Fibroblast of lung (primary cell): ENCODE data around the gene PFDN5. TPM values are rescaled to one million over a fixed set of nuclear protein-coding genes. Genes with fewer than 3 reads are reported as not detected.

Experiments
- DNase-seq, 2 donors: peaks; one replicate each; pipeline versions ENCODE4 v3.0.0 to v3.0.0-alpha.2; 2010; ENCODE audit warnings: low read depth in 2 of 2
- H2AFZ ChIP-seq: 2 replicates; pipeline ENCODE4 v1.5.1; 2012; ENCODE audit warnings: low read length, control low read depth, inconsistent platforms
- H3K27ac ChIP-seq: 2 replicates; pipeline ENCODE4 v1.5.1; 2011; ENCODE audit warnings: low read length, control low read depth; ENCODE audit not compliant: insufficient read depth
- H3K27me3 ChIP-seq: 2 replicates; pipeline ENCODE4 v1.5.1; 2011; ENCODE audit warnings: mild to moderate bottlenecking, low read length; ENCODE audit not compliant: control insufficient read depth, insufficient read depth
- H3K36me3 ChIP-seq: 2 replicates; pipeline ENCODE4 v1.5.1; 2011; ENCODE audit warnings: low read length; ENCODE audit not compliant: control insufficient read depth, insufficient read depth
- H3K4me1 ChIP-seq: 2 replicates; pipeline ENCODE4 v1.5.1; 2011; ENCODE audit warnings: low read length; ENCODE audit not compliant: control insufficient read depth, insufficient read depth; ENCODE audit errors: extremely low read depth
- H3K4me2 ChIP-seq: 2 replicates; pipeline ENCODE4 v1.5.1; 2011; ENCODE audit warnings: low read length, control low read depth; ENCODE audit not compliant: insufficient read depth; ENCODE audit errors: extremely low read depth
- H3K4me3 ChIP-seq, 4 experiments: fragments of 200-600 bp in 1 of 4; sonication (generic) in 1 of 4; replicated peaks in 1 of 4; 2 replicates each; pipeline ENCODE4 v1.5.1; 2011 to 2016; ENCODE audit warnings: low read length in 4 of 4, low read depth in 3 of 4, mild to moderate bottlenecking in 3 of 4, control low read depth in 2 of 4, inconsistent platforms in 1 of 4, mixed read lengths in 1 of 4; ENCODE audit not compliant: insufficient read depth in 1 of 4; ENCODE audit errors: control extremely low read depth in 1 of 4
- H3K79me2 ChIP-seq: 2 replicates; pipeline ENCODE4 v1.5.1; 2012; ENCODE audit warnings: mild to moderate bottlenecking, low read length, inconsistent platforms; ENCODE audit not compliant: control insufficient read depth, insufficient read depth
- H3K9ac ChIP-seq: 2 replicates; pipeline ENCODE4 v1.5.1; 2011; ENCODE audit warnings: mild to moderate bottlenecking, low read length, control low read depth; ENCODE audit not compliant: insufficient read depth
- H3K9me3 ChIP-seq: 2 replicates; pipeline ENCODE4 v1.5.1; 2012; ENCODE audit warnings: low read depth, low read length; ENCODE audit not compliant: control insufficient read depth, insufficient read depth
- H4K20me1 ChIP-seq: 2 replicates; pipeline ENCODE4 v1.5.1; 2011; ENCODE audit warnings: low read length; ENCODE audit not compliant: control insufficient read depth, insufficient read depth; ENCODE audit errors: extremely low read depth
- EZH2 ChIP-seq: IDR thresholded peaks from 2 replicates; pipeline ENCODE4 v1.5.1; 2012; ENCODE audit warnings: low read length, control low read depth, mild to moderate bottlenecking; ENCODE audit errors: missing control alignments
- polyA plus RNA-seq, 2 donors: library from polyadenylated mRNA; depleted of rRNA in 1 of 2; stranded (reverse) in 1 of 2; unstranded in 1 of 2; fragments of >200 nt; gene quantifications; 2 replicates each; pipeline ENCODE4 v1.2.1, GENCODE V29; 2011 to 2012; ENCODE audit warnings: missing spikeins in 1 of 2
- total RNA-seq: library from RNA; depleted of rRNA; stranded (reverse); fragments of >200 nt; gene quantifications from 2 replicates; pipeline ENCODE4 v1.2.1, GENCODE V29; 2014
- TF ChIP-seq, protein P1 (sequence below), 2 donors: IDR thresholded peaks in 1 of 2; conservative IDR thresholded peaks in 1 of 2; 1 replicate in 1 of 2; 2 replicates in 1 of 2; pipeline ENCODE4 v1.5.1; 2011 to 2012; ENCODE audit warnings: low read length in 2 of 2, control low read depth in 1 of 2, inconsistent platforms in 1 of 2, low read depth in 1 of 2, mild to moderate bottlenecking in 1 of 2

PFDN5 gene
- total and polyA plus RNA-seq, 2 donors (not counting 1 experiment from before 2014, with no cell fraction given), result 735 to 1,007 TPM

DNA sequence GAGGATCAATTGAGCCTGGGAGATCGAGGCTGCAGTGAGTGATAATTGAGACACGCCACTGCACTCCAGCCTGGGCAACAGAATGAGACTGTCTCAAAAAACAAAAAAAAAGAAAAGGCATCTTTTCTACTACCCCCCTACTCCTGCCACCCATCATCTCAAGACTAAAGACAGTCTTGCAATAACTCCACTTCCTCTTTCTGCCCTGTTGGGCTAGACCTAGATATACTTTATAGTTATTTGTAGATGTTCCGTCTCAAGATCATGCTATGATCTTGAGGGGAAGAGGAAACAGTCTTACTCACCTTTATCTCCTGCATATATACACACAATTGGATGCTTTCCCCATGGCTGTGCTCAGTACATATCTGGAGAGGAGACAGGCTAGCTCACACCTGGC lies 39.3 kb upstream of the PFDN5 start:
- Histone ChIP-seq H3K27me3 (no peaks in the 10 kb centered on the region), H3K4me3 (no peak overlapping the region), H2AFZ (no peak overlapping the region), H4K20me1 (no peaks in the 10 kb centered on the region), H3K4me1 (peaks cover 11% of the 10 kb centered on the region), H3K9me3 (no peaks in the 10 kb centered on the region), H3K36me3 (peaks cover 8% of the 10 kb centered on the region), H3K4me2 (no peak overlapping the region), H3K9ac (no peak overlapping the region), H3K79me2 (peaks cover 18% of the 10 kb centered on the region), H3K27ac (no peak overlapping the region)
- no peak for DNase-seq
- no peak for TF ChIP-seq EZH2
- TF ChIP-seq, protein P1, sequence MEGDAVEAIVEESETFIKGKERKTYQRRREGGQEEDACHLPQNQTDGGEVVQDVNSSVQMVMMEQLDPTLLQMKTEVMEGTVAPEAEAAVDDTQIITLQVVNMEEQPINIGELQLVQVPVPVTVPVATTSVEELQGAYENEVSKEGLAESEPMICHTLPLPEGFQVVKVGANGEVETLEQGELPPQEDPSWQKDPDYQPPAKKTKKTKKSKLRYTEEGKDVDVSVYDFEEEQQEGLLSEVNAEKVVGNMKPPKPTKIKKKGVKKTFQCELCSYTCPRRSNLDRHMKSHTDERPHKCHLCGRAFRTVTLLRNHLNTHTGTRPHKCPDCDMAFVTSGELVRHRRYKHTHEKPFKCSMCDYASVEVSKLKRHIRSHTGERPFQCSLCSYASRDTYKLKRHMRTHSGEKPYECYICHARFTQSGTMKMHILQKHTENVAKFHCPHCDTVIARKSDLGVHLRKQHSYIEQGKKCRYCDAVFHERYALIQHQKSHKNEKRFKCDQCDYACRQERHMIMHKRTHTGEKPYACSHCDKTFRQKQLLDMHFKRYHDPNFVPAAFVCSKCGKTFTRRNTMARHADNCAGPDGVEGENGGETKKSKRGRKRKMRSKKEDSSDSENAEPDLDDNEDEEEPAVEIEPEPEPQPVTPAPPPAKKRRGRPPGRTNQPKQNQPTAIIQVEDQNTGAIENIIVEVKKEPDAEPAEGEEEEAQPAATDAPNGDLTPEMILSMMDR (conservative IDR thresholded peaks at IDR 0.05 in 1 of 2, IDR thresholded peaks at IDR 0.05 in 1 of 2; ENCODE audit: low read depth in 1 of 2, low read length in 2 of 2), result no peak

DNA sequence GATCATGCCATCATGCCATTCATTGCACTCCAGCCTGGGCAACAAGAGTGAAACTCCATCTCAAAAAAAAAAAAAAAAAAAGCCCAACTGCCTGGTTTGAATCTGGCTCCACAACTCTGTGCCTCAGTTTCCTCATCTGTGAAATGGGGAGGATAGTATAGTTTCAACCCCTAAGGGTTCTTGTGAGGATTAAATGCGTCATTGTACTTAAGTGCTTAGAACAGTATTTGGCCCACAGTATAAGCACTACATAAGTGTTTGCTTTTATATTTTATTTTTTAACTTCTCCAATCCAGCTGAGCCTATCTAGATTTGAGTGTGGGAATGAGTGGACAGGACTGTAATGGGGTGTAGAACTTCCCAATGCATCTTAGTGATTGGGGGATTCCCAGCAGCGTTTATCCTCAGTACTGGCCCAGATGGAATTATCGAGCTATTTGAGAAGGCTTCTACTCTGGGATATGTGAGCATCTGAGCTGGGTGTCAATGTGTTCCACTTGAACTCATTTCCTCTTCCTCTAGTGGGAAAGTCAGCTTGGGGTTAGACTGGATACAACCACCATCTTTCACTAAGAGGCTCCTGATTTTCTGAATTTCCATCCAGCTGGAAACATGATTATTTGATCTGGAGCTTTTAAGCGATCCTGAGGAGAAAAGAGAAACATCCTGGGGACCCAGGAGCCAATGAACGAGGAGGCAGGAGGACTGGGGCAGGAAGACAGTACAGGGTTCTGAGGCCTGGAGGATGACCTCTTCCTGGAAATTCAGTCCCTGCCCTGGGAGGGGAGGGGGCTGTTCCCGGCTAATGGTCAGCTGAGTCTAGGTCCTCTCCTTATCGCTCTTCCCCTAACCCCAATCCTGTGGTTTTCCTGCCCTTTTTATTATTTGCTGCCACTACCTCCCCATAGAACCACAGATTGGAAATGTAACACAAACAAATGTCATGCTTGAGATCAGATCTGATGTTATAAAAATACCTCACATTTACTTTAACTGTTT lies 36.5 kb upstream of the PFDN5 start:
- peaks cover 2% of the 10 kb centered on the region for H3K79me2 ChIP-seq
- TF ChIP-seq, protein P1 (conservative IDR thresholded peaks at IDR 0.05 in 1 of 2, IDR thresholded peaks at IDR 0.05 in 1 of 2; ENCODE audit: low read depth in 1 of 2, low read length in 2 of 2), result no peak
- no peak for TF ChIP-seq EZH2
- H3K9me3 ChIP-seq, result no peaks in the 10 kb centered on the region

GRCh38 chr12:53259891-53260290 lies 35.5 kb upstream of the PFDN5 start:
- DNase-seq, result no peak
- Histone ChIP-seq H3K27me3 (no peaks in the 10 kb centered on the region), H3K9ac (no peak overlapping the region), H3K4me2 (no peak overlapping the region), H3K4me1 (no peaks in the 10 kb centered on the region), H3K36me3 (peaks cover 3% of the 10 kb centered on the region), H3K4me3 (no peak overlapping the region), H2AFZ (no peak overlapping the region), H4K20me1 (no peaks in the 10 kb centered on the region), H3K27ac (no peak overlapping the region), H3K79me2 (no peaks in the 10 kb centered on the region), H3K9me3 (no peaks in the 10 kb centered on the region)
- TF ChIP-seq EZH2, result no peak
- TF ChIP-seq, protein P1 (conservative IDR thresholded peaks at IDR 0.05 in 1 of 2, IDR thresholded peaks at IDR 0.05 in 1 of 2; ENCODE audit: low read depth in 1 of 2, low read length in 2 of 2), result no peak

More for the DNA sequence above, 36.5 kb upstream of the PFDN5 start:
- no peak for DNase-seq
- H3K4me1 ChIP-seq, result no peaks in the 10 kb centered on the region
- H4K20me1 ChIP-seq, result no peaks in the 10 kb centered on the region
- H3K4me2 ChIP-seq, result no peak overlapping the region
- H2AFZ ChIP-seq, result no peak overlapping the region
- H3K4me3 ChIP-seq, result no peak overlapping the region
- no peaks in the 10 kb centered on the region for H3K27me3 ChIP-seq
- peaks cover 6% of the 10 kb centered on the region for H3K36me3 ChIP-seq
- no peak overlapping the region for H3K27ac ChIP-seq
- H3K9ac ChIP-seq, result no peak overlapping the region
